ENCODE measurements around the gene CLEC10A. TPM values are rescaled to one million over a fixed set of nuclear protein-coding genes. Genes with fewer than 3 reads are reported as not detected.

Gene CLEC10A
- total and polyA plus RNA-seq, 2 experiments from 2014 or later: not detected

DNA sequence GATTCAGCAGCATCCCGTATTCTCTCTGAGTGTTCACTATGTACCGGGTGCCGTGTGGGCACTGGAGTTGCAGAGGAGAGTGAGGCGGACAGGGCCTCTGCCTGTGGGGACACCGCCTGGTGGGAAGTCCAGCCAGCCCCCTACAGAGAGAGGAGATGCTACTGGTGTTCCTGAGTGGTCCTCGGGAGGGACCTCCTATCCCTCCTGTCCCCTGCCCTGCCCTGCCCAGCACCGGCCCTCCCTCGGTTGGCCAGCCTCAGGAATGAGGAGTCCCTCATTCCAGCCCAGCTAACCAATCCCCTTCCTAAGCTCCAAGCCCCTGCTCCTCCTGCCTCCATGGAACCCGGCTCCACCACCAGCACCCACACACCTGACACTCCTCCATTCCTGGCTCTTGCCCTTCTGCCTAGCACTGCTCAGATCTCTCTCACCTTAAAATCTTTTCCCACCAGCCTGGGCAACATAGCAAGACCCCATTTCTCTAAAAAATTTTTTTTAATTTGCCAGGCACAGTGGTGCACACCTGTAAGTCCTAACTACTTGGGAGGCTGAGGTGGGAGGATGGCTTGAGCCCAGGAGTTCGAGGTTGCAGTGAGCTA lies 32.6 kb upstream of the CLEC10A start:
- H3K27ac Mint-ChIP-seq: no peak overlapping the region
- Histone ChIP-seq H3K9me2 (ENCODE audit: insufficient read depth) (no peaks in the 10 kb centered on the region), H3K27ac (ENCODE audit: low read depth) (no peak overlapping the region), H3F3A (replicated peaks; ENCODE audit: low read depth) (0 out of 2 replicates have a peak, but pooled peaks cover 7% of the 10 kb centered on the region), H3K27me3 (ENCODE audit: insufficient read depth) (no peaks in the 10 kb centered on the region), H3K4me1 (ENCODE audit: insufficient read depth) (no peaks in the 10 kb centered on the region; the same call in 1 of the 2 replicates), H3K79me2 (replicated peaks; ENCODE audit: insufficient read depth) (no peaks in the 10 kb centered on the region), H3K36me3 (ENCODE audit: insufficient read depth) (no peaks in the 10 kb centered on the region), H2AFZ (no peak overlapping the region), H4K20me1 (replicated peaks; ENCODE audit: insufficient read depth) (no peaks in the 10 kb centered on the region), H3K4me3 (no peak overlapping the region), H3K4me2 (no peak overlapping the region)
- H3K4me1 Mint-ChIP-seq: peaks cover 14% of the 10 kb centered on the region
- no peak overlapping the region for H3K4me3 Mint-ChIP-seq
- H3K36me3 Mint-ChIP-seq (ENCODE audit: low read depth): 0 out of 3 replicates have a peak, but pooled peaks cover 3% of the 10 kb centered on the region
- H3K27me3 Mint-ChIP-seq (ENCODE audit: insufficient read depth, low read depth, poor library complexity): peaks cover 16% of the 10 kb centered on the region
- ATAC-seq: no peak
- DNase-seq (ENCODE audit: low spot score): no peak
- peaks cover 8% of the 10 kb centered on the region for H3K9me3 Mint-ChIP-seq
- TF ChIP-seq, protein P1, sequence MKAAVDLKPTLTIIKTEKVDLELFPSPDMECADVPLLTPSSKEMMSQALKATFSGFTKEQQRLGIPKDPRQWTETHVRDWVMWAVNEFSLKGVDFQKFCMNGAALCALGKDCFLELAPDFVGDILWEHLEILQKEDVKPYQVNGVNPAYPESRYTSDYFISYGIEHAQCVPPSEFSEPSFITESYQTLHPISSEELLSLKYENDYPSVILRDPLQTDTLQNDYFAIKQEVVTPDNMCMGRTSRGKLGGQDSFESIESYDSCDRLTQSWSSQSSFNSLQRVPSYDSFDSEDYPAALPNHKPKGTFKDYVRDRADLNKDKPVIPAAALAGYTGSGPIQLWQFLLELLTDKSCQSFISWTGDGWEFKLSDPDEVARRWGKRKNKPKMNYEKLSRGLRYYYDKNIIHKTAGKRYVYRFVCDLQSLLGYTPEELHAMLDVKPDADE (IDR thresholded peaks at IDR 0.05): no peak
- TF ChIP-seq ZNF331 (CRISPR knock-in tag; IDR thresholded peaks at IDR 0.05; ENCODE audit: low read depth): no peak
- TF ChIP-seq NANOG (IDR thresholded peaks at IDR 0.05; ENCODE audit: borderline replicate concordance): no peak
- TF ChIP-seq POLR2AphosphoS5 (IDR thresholded peaks at IDR 0.05; ENCODE audit: low read depth): no peak
- TF ChIP-seq, protein P2, sequence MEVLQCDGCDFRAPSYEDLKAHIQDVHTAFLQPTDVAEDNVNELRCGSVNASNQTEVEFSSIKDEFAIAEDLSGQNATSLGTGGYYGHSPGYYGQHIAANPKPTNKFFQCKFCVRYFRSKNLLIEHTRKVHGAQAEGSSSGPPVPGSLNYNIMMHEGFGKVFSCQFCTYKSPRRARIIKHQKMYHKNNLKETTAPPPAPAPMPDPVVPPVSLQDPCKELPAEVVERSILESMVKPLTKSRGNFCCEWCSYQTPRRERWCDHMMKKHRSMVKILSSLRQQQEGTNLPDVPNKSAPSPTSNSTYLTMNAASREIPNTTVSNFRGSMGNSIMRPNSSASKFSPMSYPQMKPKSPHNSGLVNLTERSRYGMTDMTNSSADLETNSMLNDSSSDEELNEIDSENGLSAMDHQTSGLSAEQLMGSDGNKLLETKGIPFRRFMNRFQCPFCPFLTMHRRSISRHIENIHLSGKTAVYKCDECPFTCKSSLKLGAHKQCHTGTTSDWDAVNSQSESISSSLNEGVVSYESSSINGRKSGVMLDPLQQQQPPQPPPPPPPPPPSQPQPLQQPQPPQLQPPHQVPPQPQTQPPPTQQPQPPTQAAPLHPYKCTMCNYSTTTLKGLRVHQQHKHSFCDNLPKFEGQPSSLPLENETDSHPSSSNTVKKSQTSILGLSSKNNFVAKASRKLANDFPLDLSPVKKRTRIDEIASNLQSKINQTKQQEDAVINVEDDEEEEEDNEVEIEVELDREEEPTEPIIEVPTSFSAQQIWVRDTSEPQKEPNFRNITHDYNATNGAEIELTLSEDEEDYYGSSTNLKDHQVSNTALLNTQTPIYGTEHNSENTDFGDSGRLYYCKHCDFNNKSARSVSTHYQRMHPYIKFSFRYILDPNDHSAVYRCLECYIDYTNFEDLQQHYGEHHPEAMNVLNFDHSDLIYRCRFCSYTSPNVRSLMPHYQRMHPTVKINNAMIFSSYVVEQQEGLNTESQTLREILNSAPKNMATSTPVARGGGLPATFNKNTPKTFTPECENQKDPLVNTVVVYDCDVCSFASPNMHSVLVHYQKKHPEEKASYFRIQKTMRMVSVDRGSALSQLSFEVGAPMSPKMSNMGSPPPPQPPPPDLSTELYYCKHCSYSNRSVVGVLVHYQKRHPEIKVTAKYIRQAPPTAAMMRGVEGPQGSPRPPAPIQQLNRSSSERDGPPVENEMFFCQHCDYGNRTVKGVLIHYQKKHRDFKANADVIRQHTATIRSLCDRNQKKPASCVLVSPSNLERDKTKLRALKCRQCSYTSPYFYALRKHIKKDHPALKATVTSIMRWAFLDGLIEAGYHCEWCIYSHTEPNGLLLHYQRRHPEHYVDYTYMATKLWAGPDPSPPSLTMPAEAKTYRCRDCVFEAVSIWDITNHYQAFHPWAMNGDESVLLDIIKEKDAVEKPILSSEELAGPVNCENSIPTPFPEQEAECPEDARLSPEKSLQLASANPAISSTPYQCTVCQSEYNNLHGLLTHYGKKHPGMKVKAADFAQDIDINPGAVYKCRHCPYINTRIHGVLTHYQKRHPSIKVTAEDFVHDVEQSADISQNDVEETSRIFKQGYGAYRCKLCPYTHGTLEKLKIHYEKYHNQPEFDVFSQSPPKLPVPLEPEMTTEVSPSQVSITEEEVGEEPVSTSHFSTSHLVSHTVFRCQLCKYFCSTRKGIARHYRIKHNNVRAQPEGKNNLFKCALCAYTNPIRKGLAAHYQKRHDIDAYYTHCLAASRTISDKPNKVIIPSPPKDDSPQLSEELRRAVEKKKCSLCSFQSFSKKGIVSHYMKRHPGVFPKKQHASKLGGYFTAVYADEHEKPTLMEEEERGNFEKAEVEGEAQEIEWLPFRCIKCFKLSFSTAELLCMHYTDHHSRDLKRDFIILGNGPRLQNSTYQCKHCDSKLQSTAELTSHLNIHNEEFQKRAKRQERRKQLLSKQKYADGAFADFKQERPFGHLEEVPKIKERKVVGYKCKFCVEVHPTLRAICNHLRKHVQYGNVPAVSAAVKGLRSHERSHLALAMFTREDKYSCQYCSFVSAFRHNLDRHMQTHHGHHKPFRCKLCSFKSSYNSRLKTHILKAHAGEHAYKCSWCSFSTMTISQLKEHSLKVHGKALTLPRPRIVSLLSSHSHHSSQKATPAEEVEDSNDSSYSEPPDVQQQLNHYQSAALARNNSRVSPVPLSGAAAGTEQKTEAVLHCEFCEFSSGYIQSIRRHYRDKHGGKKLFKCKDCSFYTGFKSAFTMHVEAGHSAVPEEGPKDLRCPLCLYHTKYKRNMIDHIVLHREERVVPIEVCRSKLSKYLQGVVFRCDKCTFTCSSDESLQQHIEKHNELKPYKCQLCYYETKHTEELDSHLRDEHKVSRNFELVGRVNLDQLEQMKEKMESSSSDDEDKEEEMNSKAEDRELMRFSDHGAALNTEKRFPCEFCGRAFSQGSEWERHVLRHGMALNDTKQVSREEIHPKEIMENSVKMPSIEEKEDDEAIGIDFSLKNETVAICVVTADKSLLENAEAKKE (CRISPR knock-in tag; IDR thresholded peaks at IDR 0.05): no peak
- no peak for TF ChIP-seq JUNB (IDR thresholded peaks at IDR 0.05; ENCODE audit: unreplicated experiment)
- TF ChIP-seq STAT1 (IDR thresholded peaks at IDR 0.05; ENCODE audit: unreplicated experiment): no peak
- no peak for TF ChIP-seq EZH2 (IDR thresholded peaks at IDR 0.05; ENCODE audit: low read depth, unreplicated experiment)
- TF ChIP-seq, protein P3, sequence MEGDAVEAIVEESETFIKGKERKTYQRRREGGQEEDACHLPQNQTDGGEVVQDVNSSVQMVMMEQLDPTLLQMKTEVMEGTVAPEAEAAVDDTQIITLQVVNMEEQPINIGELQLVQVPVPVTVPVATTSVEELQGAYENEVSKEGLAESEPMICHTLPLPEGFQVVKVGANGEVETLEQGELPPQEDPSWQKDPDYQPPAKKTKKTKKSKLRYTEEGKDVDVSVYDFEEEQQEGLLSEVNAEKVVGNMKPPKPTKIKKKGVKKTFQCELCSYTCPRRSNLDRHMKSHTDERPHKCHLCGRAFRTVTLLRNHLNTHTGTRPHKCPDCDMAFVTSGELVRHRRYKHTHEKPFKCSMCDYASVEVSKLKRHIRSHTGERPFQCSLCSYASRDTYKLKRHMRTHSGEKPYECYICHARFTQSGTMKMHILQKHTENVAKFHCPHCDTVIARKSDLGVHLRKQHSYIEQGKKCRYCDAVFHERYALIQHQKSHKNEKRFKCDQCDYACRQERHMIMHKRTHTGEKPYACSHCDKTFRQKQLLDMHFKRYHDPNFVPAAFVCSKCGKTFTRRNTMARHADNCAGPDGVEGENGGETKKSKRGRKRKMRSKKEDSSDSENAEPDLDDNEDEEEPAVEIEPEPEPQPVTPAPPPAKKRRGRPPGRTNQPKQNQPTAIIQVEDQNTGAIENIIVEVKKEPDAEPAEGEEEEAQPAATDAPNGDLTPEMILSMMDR (conservative IDR thresholded peaks at IDR 0.05; ENCODE audit: low read depth in 2 of 2): no peak
- TF ChIP-seq, protein P4, sequence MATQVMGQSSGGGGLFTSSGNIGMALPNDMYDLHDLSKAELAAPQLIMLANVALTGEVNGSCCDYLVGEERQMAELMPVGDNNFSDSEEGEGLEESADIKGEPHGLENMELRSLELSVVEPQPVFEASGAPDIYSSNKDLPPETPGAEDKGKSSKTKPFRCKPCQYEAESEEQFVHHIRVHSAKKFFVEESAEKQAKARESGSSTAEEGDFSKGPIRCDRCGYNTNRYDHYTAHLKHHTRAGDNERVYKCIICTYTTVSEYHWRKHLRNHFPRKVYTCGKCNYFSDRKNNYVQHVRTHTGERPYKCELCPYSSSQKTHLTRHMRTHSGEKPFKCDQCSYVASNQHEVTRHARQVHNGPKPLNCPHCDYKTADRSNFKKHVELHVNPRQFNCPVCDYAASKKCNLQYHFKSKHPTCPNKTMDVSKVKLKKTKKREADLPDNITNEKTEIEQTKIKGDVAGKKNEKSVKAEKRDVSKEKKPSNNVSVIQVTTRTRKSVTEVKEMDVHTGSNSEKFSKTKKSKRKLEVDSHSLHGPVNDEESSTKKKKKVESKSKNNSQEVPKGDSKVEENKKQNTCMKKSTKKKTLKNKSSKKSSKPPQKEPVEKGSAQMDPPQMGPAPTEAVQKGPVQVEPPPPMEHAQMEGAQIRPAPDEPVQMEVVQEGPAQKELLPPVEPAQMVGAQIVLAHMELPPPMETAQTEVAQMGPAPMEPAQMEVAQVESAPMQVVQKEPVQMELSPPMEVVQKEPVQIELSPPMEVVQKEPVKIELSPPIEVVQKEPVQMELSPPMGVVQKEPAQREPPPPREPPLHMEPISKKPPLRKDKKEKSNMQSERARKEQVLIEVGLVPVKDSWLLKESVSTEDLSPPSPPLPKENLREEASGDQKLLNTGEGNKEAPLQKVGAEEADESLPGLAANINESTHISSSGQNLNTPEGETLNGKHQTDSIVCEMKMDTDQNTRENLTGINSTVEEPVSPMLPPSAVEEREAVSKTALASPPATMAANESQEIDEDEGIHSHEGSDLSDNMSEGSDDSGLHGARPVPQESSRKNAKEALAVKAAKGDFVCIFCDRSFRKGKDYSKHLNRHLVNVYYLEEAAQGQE (IDR thresholded peaks at IDR 0.05; ENCODE audit: unreplicated experiment): no peak
- TF ChIP-seq EZH2phosphoT487 (IDR thresholded peaks at IDR 0.05; ENCODE audit: unreplicated experiment): no peak
- TF ChIP-seq ZNF114 (CRISPR knock-in tag; IDR thresholded peaks at IDR 0.05): no peak
- TF ChIP-seq CREB1 (CRISPR knock-in tag; IDR thresholded peaks at IDR 0.05; ENCODE audit: low read depth): no peak

All from GM23338 (cell line).